GM23338 (cell line): ENCODE results near the gene TGM6. TPM values are rescaled to one million over a fixed set of nuclear protein-coding genes. Genes with fewer than 3 reads are reported as not detected.

Source experiments
- ATAC-seq: fragments of 200-7000 bp; cut with Tn5 transposase; 3 replicates; pipeline ENCODE4 v1.9.1; 2020
- DNase-seq: peaks from one replicate; pipeline ENCODE4 v3.0.0-alpha.2; 2015; ENCODE audit warnings: low spot score
- H2AFZ ChIP-seq: fragments of 200-600 bp; sonication (generic); 2 replicates; pipeline ENCODE4 v1.8.0; 2016; ENCODE audit warnings: antibody characterized with exemption, mild to moderate bottlenecking, moderate library complexity
- H3F3A ChIP-seq: fragments of 200-600 bp; sonication (generic); replicated peaks from 2 replicates; pipeline ENCODE4 v1.8.0; 2017; ENCODE audit warnings: antibody characterized with exemption, mixed run types, low read depth
- H3K27ac ChIP-seq: fragments of 200-600 bp; sonication (generic); 2 replicates; pipeline ENCODE4 v1.6.1; 2016; ENCODE audit warnings: low read depth
- H3K27me3 ChIP-seq: fragments of 200-600 bp; sonication (generic); 2 replicates; pipeline ENCODE4 v1.8.0; 2016; ENCODE audit warnings: mild to moderate bottlenecking, mixed run types, moderate library complexity; ENCODE audit not compliant: insufficient read depth
- H3K36me3 ChIP-seq: fragments of 200-600 bp; sonication (generic); 2 replicates; pipeline ENCODE4 v1.8.0; 2016; ENCODE audit warnings: mild to moderate bottlenecking; ENCODE audit not compliant: insufficient read depth
- H3K4me1 ChIP-seq: fragments of 200-600 bp; sonication (generic); 2 replicates; pipeline ENCODE4 v1.8.0; 2016; ENCODE audit warnings: mild to moderate bottlenecking, moderate library complexity; ENCODE audit not compliant: insufficient read depth
- H3K4me2 ChIP-seq: fragments of 200-600 bp; sonication (generic); 2 replicates; pipeline ENCODE4 v1.7.1; 2017; ENCODE audit warnings: mixed run types
- H3K4me3 ChIP-seq: fragments of 200-600 bp; sonication (generic); 2 replicates; pipeline ENCODE4 v1.6.1; 2016; ENCODE audit warnings: mixed run types
- H3K79me2 ChIP-seq: fragments of 200-600 bp; sonication (generic); replicated peaks from 2 replicates; pipeline ENCODE4 v1.8.0; 2017; ENCODE audit warnings: mild to moderate bottlenecking; ENCODE audit not compliant: insufficient read depth
- H3K9me2 ChIP-seq: fragments of 200-600 bp; sonication (generic); 2 replicates; pipeline ENCODE4 v1.8.0; 2017; ENCODE audit not compliant: insufficient read depth
- H4K20me1 ChIP-seq: fragments of 200-600 bp; sonication (generic); replicated peaks from 2 replicates; pipeline ENCODE4 v1.8.0; 2017; ENCODE audit warnings: mild to moderate bottlenecking; ENCODE audit not compliant: insufficient read depth
- H3K27ac Mint-ChIP-seq: 2 replicates; pipeline ENCODE4 v1.8.0; 2020; ENCODE audit warnings: inconsistent platforms, mild to moderate bottlenecking, moderate library complexity, mixed read lengths
- H3K27me3 Mint-ChIP-seq: 3 replicates; pipeline ENCODE4 v1.8.0; 2022; ENCODE audit warnings: low read depth, mild to moderate bottlenecking, moderate library complexity, mixed read lengths, inconsistent platforms; ENCODE audit not compliant: insufficient read depth, poor library complexity
- H3K36me3 Mint-ChIP-seq: 3 replicates; pipeline ENCODE4 v1.8.0; 2021; ENCODE audit warnings: low read depth, mild to moderate bottlenecking, inconsistent platforms, moderate library complexity, mixed read lengths
- H3K4me1 Mint-ChIP-seq: 3 replicates; pipeline ENCODE4 v1.8.0; 2020; ENCODE audit warnings: mild to moderate bottlenecking, inconsistent platforms, mixed read lengths
- H3K4me3 Mint-ChIP-seq: 3 replicates; pipeline ENCODE4 v1.8.0; 2021; ENCODE audit warnings: moderate library complexity, mild to moderate bottlenecking, inconsistent platforms, mixed read lengths
- H3K9me3 Mint-ChIP-seq: 3 replicates; pipeline ENCODE4 v1.8.0; 2020; ENCODE audit warnings: moderate library complexity, mild to moderate bottlenecking, inconsistent platforms, mixed read lengths
- CTCF ChIP-seq, 2 experiments: fragments of 200-600 bp in 1 of 2; sonication (generic) in 1 of 2; conservative IDR thresholded peaks; 2 replicates each; pipeline versions ENCODE4 v1.5.1 to v1.6.1; 2016 to 2017; ENCODE audit warnings: antibody characterized with exemption in 2 of 2, low read depth in 2 of 2, mild to moderate bottlenecking in 2 of 2, moderate library complexity in 1 of 2
- EZH2 ChIP-seq: fragments of 200-600 bp; sonication (generic); IDR thresholded peaks from one replicate; pipeline ENCODE4 v1.8.0; 2017; ENCODE audit warnings: antibody characterized with exemption, mild to moderate bottlenecking, low read depth; ENCODE audit not compliant: unreplicated experiment
- EZH2phosphoT487 ChIP-seq: fragments of 200-600 bp; sonication (generic); IDR thresholded peaks from one replicate; pipeline ENCODE4 v1.8.1; 2018; ENCODE audit warnings: antibody characterized with exemption; ENCODE audit not compliant: unreplicated experiment
- STAT1 ChIP-seq: IDR thresholded peaks from one replicate; pipeline ENCODE4 v1.6.1; 2016; ENCODE audit warnings: antibody characterized with exemption; ENCODE audit not compliant: unreplicated experiment
- ZNF114 ChIP-seq: fragments of 250-450 bp; sonication (Bioruptor Pico); IDR thresholded peaks from 2 replicates; pipeline ENCODE4 v1.5.0; 2020; ENCODE audit warnings: mild to moderate bottlenecking, moderate library complexity
- ZNF462 ChIP-seq: fragments of 250-450 bp; sonication (Bioruptor Pico); IDR thresholded peaks from 2 replicates; pipeline ENCODE4 v1.5.0; 2020; ENCODE audit warnings: mild to moderate bottlenecking, moderate library complexity
- polyA plus RNA-seq: library from polyadenylated mRNA; unstranded; fragments of >200 nt; fragmentation: Nextera tagmentation; extraction: Ambion mirVana; gene quantifications from 2 replicates; pipeline ENCODE4 v1.2.1, GENCODE V29; 2016
- total RNA-seq: library from RNA; depleted of rRNA; stranded (reverse); fragments of >200 nt; shearing (Covaris generic); gene quantifications from 2 replicates; pipeline ENCODE4 v1.2.3, GENCODE V29; 2014
- TF ChIP-seq, protein P1 (sequence below): IDR thresholded peaks from 2 replicates; pipeline ENCODE4 v1.6.1; 2016; ENCODE audit warnings: antibody characterized with exemption
- TF ChIP-seq, protein P2 (sequence below): IDR thresholded peaks from one replicate; pipeline ENCODE4 v1.6.1; 2018; ENCODE audit warnings: antibody characterized with exemption; ENCODE audit not compliant: unreplicated experiment

Gene TGM6
- total and polyA plus RNA-seq, 2 experiments from 2014 or later: not detected

DNA sequence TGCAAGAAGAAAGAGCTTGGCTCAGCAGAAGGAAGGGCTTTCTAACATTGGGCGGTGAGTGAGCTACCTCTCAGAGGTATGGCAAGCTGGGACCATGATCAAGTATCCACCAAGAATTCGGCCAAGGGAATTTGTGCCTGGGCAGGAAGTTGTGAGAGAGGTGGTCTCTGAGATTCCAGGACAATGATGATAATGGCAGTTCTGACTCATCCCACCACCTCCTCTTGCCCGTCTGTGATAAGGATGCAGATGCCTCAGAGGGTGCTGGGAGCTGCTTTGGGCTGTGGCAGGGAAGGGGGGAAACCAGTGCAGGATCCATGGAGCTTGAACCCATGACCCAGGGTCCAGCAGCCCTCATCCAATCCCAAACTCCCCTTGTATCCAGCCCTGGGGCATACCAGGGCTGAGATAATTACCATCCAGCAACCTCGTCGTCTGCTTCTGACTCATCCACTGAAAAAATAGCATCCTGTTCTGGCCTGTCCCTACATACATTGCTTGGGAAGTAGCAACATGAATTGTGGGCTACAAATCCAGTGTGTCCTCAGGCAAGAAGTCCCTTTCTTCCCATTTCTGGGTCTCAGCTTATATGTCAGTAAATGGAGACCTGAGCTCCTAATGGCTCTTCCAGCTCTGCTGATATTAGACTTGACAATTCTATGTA lies 5.9 kb downstream of the TGM6 start:
- H3K9me2 ChIP-seq: peaks cover 10% of the 10 kb centered on the region; the same call in 1 of the 2 replicates
- H3K27ac ChIP-seq: no peak overlapping the region
- peak overlapping the region; percentile 81; the same call in 1 of the 2 replicates for H3K27ac Mint-ChIP-seq
- no peaks in the 10 kb centered on the region for H3K4me1 ChIP-seq
- peaks cover 4% of the 10 kb centered on the region; the same call in 1 of the 3 replicates for H3K9me3 Mint-ChIP-seq
- no peaks in the 10 kb centered on the region for H4K20me1 ChIP-seq
- TF ChIP-seq ZNF114 (no peak), EZH2phosphoT487 (no peak), ZNF462 (CRISPR knock-in tag) (no peak), STAT1 (no peak), EZH2 (no peak), CTCF (conservative IDR thresholded peaks at IDR 0.05; ENCODE audit: low read depth in 2 of 2) (no peak)
- TF ChIP-seq, protein P1, sequence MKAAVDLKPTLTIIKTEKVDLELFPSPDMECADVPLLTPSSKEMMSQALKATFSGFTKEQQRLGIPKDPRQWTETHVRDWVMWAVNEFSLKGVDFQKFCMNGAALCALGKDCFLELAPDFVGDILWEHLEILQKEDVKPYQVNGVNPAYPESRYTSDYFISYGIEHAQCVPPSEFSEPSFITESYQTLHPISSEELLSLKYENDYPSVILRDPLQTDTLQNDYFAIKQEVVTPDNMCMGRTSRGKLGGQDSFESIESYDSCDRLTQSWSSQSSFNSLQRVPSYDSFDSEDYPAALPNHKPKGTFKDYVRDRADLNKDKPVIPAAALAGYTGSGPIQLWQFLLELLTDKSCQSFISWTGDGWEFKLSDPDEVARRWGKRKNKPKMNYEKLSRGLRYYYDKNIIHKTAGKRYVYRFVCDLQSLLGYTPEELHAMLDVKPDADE: no peak
- TF ChIP-seq, protein P2, sequence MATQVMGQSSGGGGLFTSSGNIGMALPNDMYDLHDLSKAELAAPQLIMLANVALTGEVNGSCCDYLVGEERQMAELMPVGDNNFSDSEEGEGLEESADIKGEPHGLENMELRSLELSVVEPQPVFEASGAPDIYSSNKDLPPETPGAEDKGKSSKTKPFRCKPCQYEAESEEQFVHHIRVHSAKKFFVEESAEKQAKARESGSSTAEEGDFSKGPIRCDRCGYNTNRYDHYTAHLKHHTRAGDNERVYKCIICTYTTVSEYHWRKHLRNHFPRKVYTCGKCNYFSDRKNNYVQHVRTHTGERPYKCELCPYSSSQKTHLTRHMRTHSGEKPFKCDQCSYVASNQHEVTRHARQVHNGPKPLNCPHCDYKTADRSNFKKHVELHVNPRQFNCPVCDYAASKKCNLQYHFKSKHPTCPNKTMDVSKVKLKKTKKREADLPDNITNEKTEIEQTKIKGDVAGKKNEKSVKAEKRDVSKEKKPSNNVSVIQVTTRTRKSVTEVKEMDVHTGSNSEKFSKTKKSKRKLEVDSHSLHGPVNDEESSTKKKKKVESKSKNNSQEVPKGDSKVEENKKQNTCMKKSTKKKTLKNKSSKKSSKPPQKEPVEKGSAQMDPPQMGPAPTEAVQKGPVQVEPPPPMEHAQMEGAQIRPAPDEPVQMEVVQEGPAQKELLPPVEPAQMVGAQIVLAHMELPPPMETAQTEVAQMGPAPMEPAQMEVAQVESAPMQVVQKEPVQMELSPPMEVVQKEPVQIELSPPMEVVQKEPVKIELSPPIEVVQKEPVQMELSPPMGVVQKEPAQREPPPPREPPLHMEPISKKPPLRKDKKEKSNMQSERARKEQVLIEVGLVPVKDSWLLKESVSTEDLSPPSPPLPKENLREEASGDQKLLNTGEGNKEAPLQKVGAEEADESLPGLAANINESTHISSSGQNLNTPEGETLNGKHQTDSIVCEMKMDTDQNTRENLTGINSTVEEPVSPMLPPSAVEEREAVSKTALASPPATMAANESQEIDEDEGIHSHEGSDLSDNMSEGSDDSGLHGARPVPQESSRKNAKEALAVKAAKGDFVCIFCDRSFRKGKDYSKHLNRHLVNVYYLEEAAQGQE: no peak
- no peaks in the 10 kb centered on the region for H3K79me2 ChIP-seq
- H3K4me1 Mint-ChIP-seq: 0 out of 3 replicates have a peak, but pooled peaks cover 2% of the 10 kb centered on the region
- H3K36me3 Mint-ChIP-seq: no peaks in the 10 kb centered on the region
- DNase-seq: no peak
- H3K27me3 Mint-ChIP-seq: peaks cover 4% of the 10 kb centered on the region
- H3K4me2 ChIP-seq: no peak overlapping the region
- H3K36me3 ChIP-seq: no peaks in the 10 kb centered on the region
- no peak; the same call in 2 of the 3 replicates for ATAC-seq
- H2AFZ ChIP-seq: no peak overlapping the region
- H3K4me3 ChIP-seq: no peak overlapping the region
- H3K4me3 Mint-ChIP-seq: no peak overlapping the region; the same call in 2 of the 3 replicates
- no peaks in the 10 kb centered on the region for H3F3A ChIP-seq
- H3K27me3 ChIP-seq: no peaks in the 10 kb centered on the region
